Ishikawa (cell line): ENCODE data around the gene TMEM176B.

Source experiments
- CEBPB ChIP-seq: IDR thresholded peaks from 2 replicates; pipeline ENCODE4 v1.6.1; 2012
- CREB1 ChIP-seq: IDR thresholded peaks from 2 replicates; pipeline ENCODE4 v1.6.1; 2012; ENCODE audit warnings: low read depth
- EGR1 ChIP-seq: IDR thresholded peaks from 2 replicates; pipeline ENCODE4 v1.6.1; 2012
- EP300 ChIP-seq: IDR thresholded peaks from 2 replicates; pipeline ENCODE4 v1.6.1; 2012; ENCODE audit warnings: borderline replicate concordance
- FOXM1 ChIP-seq: IDR thresholded peaks from 2 replicates; pipeline ENCODE4 v1.6.1; 2012; ENCODE audit warnings: low read depth, borderline replicate concordance
- NFIC ChIP-seq: IDR thresholded peaks from 2 replicates; pipeline ENCODE4 v1.6.1; 2012
- RAD21 ChIP-seq: IDR thresholded peaks from 2 replicates; pipeline ENCODE4 v1.6.1; 2012; ENCODE audit warnings: low read depth
- TAF1 ChIP-seq: IDR thresholded peaks from 2 replicates; pipeline ENCODE4 v1.6.1; 2012; ENCODE audit warnings: low read depth, mild to moderate bottlenecking
- TCF12 ChIP-seq: IDR thresholded peaks from 2 replicates; pipeline ENCODE4 v1.6.1; 2012; ENCODE audit warnings: low read depth
- TEAD4 ChIP-seq: IDR thresholded peaks from 2 replicates; pipeline ENCODE4 v1.6.1; 2012
- YY1 ChIP-seq: IDR thresholded peaks from 2 replicates; pipeline ENCODE4 v1.6.1; 2012; ENCODE audit warnings: low read depth
- ZBTB7A ChIP-seq: IDR thresholded peaks from 2 replicates; pipeline ENCODE4 v1.6.1; 2012; ENCODE audit warnings: low read depth
- TF ChIP-seq, protein P1 (sequence below): IDR thresholded peaks from 2 replicates; pipeline ENCODE4 v1.6.1; 2012; ENCODE audit warnings: low read depth, mild to moderate bottlenecking
- TF ChIP-seq, protein P2 (sequence below): IDR thresholded peaks from 2 replicates; pipeline ENCODE4 v1.6.1; 2012
- TF ChIP-seq, protein P3 (sequence below): IDR thresholded peaks from 2 replicates; pipeline ENCODE4 v1.6.1; 2012

Gene TMEM176B

DNA sequence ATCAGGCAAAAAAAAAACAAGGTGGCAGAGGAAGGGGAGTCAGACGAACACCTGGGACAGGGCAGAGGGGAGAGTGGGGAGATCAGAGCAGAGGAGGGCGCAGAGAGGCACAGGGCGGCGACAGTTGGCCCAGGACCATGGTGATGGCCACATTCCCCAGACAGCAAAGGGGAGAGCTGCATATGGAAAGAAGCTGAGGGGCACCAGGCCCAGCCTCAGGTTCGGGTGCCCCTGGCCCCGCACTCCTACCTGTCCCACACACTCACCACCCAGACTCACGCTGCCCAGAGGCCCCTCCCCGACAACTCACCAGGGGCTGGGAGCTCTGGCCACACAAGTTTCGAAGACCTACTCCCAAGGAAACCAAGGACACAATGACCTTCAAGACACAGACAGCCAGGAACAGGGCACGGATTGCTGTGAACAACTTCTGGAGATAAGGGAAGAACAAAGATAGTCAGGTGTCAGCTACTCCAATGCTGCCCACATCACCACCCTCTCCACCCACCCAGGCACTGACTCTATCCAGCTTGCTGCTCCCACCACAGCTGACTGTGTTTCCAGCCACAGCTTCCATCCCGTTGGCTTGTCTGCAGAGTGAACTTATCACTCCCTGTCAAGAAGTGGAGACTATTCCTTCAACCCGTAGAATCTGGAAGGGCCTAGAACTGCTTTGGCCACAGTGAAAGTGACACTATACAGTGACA, 8.3 kb downstream of the TMEM176B start:
- TF ChIP-seq EP300 = no peak
- TF ChIP-seq CREB1 = no peak
- TF ChIP-seq, protein P1, sequence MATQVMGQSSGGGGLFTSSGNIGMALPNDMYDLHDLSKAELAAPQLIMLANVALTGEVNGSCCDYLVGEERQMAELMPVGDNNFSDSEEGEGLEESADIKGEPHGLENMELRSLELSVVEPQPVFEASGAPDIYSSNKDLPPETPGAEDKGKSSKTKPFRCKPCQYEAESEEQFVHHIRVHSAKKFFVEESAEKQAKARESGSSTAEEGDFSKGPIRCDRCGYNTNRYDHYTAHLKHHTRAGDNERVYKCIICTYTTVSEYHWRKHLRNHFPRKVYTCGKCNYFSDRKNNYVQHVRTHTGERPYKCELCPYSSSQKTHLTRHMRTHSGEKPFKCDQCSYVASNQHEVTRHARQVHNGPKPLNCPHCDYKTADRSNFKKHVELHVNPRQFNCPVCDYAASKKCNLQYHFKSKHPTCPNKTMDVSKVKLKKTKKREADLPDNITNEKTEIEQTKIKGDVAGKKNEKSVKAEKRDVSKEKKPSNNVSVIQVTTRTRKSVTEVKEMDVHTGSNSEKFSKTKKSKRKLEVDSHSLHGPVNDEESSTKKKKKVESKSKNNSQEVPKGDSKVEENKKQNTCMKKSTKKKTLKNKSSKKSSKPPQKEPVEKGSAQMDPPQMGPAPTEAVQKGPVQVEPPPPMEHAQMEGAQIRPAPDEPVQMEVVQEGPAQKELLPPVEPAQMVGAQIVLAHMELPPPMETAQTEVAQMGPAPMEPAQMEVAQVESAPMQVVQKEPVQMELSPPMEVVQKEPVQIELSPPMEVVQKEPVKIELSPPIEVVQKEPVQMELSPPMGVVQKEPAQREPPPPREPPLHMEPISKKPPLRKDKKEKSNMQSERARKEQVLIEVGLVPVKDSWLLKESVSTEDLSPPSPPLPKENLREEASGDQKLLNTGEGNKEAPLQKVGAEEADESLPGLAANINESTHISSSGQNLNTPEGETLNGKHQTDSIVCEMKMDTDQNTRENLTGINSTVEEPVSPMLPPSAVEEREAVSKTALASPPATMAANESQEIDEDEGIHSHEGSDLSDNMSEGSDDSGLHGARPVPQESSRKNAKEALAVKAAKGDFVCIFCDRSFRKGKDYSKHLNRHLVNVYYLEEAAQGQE = no peak
- no peak for TF ChIP-seq TCF12

DNA sequence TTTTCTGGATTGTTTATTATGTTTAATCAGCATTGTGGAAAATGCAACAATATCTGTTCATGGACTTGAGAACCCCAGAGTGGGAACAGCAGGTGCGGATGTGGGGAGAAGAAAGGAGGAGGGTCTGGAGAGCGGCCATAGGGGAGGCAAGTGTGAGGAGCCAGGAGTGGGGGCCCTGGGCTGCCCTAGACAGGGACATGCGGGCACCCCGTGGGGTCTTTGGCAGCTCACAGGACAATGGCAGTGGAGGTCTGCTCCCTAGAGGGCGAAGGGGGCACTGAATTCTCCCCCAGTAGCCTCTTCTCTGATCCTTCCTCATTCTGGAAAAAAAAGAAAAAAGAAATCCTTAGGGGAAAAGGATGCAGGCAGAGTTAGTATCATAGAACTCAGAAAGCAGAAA, 8.9 kb downstream of the TMEM176B start:
- TF ChIP-seq FOXM1 (no peak), EGR1 (no peak), TEAD4 (no peak), YY1 (no peak), CREB1 (no peak), RAD21 (no peak), CEBPB (no peak), TAF1 (no peak)
- TF ChIP-seq, protein P1 = no peak
- TF ChIP-seq, protein P2, sequence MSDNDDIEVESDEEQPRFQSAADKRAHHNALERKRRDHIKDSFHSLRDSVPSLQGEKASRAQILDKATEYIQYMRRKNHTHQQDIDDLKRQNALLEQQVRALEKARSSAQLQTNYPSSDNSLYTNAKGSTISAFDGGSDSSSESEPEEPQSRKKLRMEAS = no peak

DNA sequence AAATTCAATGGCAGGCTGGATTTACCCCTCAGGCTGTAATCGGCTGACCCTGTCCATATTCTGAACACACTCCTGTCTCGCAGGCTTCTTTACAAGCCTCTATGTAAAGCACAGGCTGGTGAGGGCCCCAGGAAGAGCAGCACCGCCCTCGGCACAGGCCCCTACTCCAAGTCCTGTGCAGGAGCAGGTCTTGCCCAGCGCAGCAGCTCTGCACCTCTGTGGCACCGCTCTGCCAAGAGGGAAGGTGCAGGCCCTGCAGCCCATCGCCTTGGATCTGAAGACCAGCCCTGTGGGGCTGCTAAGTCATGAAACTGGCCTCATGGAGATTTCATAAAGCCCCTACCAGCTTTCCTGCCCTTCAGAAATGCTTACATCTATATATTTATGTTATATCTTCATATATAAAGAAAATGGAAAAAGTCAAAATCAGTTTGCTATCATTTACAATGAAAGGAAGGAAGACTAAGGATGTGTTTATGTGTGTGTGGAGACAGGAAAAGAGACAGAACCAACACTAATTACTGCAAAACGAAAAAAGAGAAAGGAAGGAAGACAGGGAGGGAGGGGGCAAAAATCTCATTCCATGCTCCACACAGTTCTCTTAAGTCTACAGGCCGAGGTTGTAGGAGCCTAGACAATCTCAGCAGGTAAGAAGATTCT, 9.6 kb downstream of the TMEM176B start:
- no peak for TF ChIP-seq FOXM1
- TF ChIP-seq YY1 = no peak
- TF ChIP-seq ZBTB7A = no peak
- TF ChIP-seq TAF1 = no peak
- no peak for TF ChIP-seq EP300
- TF ChIP-seq, protein P3, sequence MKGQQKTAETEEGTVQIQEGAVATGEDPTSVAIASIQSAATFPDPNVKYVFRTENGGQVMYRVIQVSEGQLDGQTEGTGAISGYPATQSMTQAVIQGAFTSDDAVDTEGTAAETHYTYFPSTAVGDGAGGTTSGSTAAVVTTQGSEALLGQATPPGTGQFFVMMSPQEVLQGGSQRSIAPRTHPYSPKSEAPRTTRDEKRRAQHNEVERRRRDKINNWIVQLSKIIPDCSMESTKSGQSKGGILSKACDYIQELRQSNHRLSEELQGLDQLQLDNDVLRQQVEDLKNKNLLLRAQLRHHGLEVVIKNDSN = no peak
- TF ChIP-seq, protein P2 = no peak
- no peak for TF ChIP-seq CREB1

DNA sequence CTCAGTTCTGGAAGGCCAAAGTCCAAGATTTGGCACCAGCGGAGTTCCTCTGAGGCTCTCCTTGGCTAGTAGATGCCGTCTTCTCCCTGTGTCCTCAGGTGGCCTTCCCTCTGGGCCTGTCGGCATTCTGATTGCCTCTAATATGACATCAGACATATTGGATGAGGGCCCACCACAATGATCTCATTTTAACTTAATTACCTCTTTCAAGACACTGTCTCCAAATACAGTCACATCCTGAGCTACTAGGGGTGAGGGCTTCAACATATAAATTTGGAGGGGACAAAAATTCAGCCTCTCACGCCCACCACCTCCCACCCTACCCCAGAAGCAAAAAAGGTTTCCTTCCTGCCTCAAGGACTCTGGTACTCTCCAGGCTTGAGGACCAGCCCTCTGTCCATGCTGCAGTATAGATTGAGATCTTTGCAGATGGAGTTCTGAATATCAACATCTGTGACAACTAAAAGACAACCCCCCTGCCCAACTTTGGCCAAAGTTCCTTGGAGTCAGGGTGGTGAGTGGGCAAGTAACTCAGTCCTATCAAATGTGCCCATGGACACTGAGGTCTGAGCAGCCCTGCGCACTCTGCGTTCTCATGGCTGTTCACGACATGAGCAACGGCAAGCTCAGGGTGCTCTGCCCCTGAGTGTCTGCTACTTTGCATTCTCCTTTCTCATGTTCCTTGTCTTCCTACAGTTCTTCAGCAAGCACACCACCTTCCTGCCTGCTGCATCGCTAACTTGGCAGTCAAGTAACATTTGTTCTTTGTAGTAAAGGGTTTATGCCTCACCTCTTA, 11.5 kb downstream of the TMEM176B start:
- TF ChIP-seq CEBPB (no peak), TEAD4 (no peak), FOXM1 (no peak), ZBTB7A (no peak), YY1 (no peak), RAD21 (no peak), NFIC (no peak), TAF1 (no peak), EGR1 (no peak), EP300 (no peak), CREB1 (no peak), TCF12 (no peak)
- TF ChIP-seq, protein P1 = no peak
- TF ChIP-seq, protein P3 = no peak
- TF ChIP-seq, protein P2 = no peak
